ENCODE data around the gene PCP2.
A peak's percentile ranks its signal among the peaks of the same experiment; 100 is the strongest.

The PCP2 gene

GRCh38 chr19:7596211-7596937 lies 37.1 kb downstream of the PCP2 start:
- no peak for DNase-seq

GRCh38 chr19:7595466-7596133 lies 37.9 kb downstream of the PCP2 start, which contains the start of gene CAMSAP3:
CAMSAP3 (plus strand) TSS chr19:7595863; CDS start chr19:7596003, 140 bp downstream.
- DNase-seq, result peak; percentile 84

- DNase-seq, result no peak
These were observed 43.3 kb downstream of the PCP2 start for GRCh38 chr19:7590256-7590655.

GRCh38 chr19:7589822-7590221 lies 43.7 kb downstream of the PCP2 start:
- DNase-seq, result no peak

GRCh38 chr19:7582446-7582845 lies 51.1 kb downstream of the PCP2 start:
- no peak for DNase-seq

Measured in NCI-H510A treated with DMSO at 0.1 percent for 48 hours (cell line).